GM18498 (cell line): ENCODE results near the gene SLC2A13.
"Not testable (repeated sequence)": the region's sequence is repeated elsewhere in the genome, so short reads cannot be mapped to it uniquely, and the experiment has no call there.

Experiments
- ATAC-seq: cut with Tn5 transposase; IDR thresholded peaks from one replicate; pipeline ENCODE4 v1.9.1; 2021; ENCODE audit warnings: mild to moderate bottlenecking, moderate library complexity; ENCODE audit not compliant: unreplicated experiment

Gene SLC2A13

DNA sequence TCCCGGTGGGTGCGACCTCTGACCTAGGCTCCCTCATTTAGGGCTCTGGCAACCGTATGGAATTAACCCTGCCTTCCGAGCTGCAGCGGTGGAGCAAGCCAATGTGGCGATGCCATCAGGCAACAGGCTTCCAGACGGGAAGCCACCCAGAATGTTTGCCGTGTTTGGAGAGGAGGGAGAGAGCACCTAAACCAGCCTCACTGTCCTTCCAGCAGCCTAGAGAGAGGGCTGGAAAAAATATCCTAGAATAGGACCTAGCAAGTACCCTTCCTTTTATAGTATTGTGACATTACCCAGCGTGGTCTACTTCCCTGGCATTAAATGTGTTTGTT is 287 bp upstream of the SLC2A13 start:
- no peak for ATAC-seq

DNA sequence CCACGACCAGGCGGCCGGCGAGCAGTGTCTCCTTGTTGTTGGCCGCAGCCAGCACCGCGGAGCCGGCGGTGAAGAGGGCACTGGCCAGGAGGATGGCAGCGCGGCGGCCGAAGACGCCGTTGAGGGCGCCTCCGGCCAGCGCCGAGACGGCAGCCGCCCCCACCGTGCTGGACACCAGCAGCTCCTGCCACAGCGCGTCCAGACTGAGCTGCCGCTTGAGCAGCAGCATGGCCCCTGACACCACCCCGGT is 691 bp downstream of the SLC2A13 start:
- peak; percentile 50 for ATAC-seq

DNA sequence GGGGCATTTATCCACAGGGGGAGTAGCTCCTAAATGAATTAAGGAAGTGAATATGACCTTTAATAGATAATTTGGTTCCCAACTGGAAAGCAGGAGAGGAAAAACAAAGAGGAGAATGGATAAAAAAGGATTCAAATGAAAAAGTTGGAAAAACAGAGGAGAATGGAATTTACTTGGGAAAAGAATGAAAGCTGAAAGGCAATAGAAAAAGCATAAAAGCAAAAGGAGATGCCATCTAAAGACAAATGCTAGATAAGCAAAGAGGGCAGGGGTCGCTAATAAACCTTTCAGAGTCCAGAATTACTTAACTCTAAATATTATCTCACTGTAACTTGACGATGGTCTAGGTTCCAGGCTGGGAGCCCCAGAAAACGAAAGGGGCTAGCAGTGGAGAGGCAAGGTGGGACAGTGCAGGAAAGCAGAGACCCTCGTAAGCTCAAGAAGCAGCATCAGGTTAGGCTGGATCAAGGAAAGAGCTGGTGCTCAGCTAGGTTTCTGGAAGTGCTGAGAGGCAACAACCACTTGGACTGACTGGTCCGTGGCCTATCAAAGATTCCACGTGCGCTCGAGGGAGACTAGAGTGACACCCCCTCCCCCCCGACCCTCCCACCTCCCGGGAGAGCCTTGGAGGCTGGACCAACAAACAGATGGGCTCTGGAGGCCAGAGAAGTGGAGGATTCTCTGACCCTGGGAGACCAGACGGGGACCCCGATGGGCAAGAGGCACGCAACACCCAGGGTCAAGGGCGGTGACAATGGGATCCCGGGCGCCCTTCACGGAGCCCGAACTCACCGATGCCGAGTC is 1.2 kb downstream of the SLC2A13 start:
- ATAC-seq = no peak

DNA sequence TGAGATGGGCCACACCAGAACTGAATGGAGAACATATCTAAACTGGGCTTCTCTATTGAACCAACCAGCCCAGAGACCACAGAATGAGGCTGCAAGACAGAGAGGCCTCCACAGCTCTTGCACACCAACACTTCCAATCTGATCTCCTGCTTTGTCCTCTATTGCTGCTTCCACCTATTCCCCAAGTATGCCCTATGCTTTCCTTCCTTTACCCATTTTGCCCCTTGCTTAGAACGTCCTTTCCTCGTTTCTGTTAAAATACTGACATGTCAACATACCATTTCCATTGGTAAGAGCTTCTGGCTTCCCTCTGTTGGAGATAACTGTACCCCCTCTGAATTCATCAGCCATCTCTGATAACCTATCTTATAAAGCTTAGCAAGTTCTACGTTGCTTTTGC is 2.8 kb downstream of the SLC2A13 start:
- ATAC-seq = no peak

DNA sequence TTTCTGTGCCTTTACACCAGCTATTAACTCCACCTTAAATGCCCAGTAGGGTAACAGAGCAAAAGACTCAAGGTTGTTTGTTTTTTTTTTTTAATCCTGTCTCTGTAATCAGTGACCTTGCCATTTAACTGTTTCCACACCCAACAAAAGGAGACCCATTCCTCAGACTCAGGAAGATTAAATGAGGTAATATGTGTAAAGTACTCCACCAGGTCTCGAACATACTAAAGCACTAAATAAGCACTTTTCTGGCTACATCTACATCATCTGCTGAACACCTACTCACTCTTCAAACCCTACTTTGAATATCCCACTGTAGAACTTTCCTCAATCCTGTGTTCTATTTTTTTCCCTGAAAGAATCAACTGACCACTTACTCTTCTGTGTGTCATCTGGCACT is 4.1 kb downstream of the SLC2A13 start:
- no peak for ATAC-seq

DNA sequence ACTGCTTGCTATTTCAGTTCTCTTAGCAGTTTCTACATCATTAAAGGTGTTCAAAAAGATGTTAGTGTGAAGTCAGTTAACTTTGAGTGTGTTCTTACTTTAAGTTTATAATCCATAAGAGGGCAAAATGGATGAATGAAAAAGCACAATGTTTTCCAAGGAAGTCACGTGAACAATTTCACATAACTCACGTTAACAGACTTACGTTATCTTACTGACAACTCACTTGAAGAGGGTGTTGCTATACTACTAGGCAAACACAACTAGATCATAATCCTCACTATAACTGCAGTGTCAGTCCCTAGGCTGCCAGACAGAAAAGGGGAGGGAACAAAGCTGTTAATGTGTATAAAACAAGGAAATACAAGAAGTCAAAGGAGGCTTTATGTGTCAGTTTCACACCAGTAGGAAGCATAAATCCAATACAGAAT is 6.4 kb downstream of the SLC2A13 start:
- no peak for ATAC-seq

DNA sequence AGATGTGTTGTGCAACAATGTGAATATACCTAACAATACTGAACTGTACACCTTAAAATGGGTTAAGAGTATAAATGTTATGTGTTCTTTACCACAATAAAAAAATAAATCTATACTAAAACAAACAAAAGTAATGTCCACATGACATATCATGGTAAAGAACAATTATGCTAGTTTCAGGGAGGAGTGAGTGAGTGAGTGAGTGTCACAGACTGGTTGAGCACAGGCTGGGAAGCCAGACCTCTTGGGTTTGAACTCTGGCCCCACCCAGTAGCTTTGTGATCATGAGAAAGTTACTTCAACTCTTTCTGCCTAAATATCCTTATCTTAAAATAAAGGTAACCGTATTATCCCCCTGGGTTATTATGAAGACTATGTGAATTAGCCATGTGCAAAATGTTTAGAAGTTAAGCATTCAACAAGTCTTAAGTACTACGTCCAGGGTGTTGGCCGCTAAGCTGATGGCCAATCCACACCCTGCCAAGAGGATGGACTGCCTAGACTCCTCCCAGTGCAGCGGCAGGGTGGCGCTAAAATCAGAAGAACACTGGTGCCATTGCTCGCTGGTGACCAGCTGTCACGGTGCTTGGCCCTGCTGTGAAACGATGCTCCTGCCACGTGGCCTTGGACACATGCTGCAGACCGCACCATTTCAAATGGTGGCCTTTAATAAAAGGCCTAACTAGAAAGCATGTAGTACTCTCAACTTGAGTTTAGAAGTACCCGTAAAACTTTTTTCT is 7.3 kb downstream of the SLC2A13 start:
- no peak for ATAC-seq

DNA sequence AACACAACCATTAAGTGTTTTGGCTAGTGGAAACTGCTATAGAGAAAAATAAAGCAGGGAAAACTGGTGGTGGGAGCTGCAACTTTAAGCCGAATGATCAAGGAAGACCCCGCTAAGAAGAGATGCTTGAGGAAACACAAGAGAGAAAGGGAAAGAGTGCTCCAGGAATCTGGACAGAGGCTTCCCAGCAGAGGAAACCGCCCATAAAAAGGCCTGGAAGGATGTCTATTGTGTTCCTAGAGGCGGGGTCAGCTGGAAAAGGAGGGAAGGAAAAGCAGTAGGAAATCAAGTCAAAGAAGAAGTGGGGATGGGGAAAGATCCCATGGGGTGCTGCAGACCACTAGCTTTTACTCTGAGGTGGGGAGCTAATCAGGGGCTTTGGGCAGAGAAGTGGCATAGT is 12.4 kb downstream of the SLC2A13 start:
- ATAC-seq = no peak

DNA sequence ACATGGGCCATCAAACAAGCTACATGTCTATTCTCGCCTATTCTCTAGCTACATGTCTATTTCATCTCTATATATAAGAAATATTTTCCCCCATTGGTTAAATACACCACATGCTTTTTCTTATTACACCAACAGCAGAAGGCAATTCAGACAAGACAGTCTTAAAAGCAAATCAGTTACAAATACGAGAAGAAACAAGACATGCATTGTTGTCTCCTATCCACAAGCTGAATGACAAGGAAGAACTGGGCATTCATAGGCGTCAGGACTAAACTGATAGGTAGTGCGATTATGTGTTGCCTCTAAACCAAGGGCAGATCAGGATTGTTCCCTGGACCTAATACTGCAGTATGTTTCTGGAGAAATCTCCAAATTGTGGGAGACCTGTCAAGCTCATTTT is 19.4 kb downstream of the SLC2A13 start:
- ATAC-seq = no peak

DNA sequence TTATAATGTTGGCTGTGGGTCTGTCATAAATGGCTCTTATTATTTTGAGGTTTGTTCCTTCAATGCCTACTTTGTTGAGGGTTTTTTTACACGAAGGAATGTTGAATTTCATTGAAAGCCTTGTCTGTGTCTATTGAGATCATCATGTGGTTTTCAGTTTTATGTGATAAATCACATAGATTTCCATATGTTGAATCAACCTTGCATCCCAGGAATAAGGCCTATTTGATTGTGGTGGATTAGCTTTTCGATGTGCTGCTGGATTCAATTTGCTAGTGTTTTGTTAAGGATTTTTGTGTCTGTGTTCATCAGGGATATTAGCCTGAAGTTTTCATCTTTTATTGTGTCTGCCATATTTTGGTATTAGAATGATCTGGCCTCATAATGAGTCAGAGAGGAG is 27.6 kb downstream of the SLC2A13 start:
- ATAC-seq = no peak

DNA sequence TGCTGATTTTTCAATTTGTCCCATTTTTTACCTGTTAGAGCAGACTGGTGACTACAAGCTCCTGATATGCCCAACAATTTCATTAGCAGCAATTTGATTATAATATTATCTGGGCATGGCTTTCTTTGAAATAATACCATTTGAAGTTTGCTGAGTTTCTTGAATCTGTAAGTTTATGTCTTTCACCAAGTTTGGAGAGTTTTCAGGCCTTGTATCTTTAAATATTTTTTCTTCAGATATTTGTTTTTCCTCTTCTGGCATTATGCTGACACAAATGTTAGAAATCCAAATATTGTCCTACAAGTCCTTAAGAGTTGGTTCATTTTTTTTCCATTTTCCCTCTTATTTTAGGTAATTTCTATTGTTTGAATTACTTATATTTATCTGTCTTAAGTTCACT is 30.4 kb downstream of the SLC2A13 start:
- no peak for ATAC-seq

DNA sequence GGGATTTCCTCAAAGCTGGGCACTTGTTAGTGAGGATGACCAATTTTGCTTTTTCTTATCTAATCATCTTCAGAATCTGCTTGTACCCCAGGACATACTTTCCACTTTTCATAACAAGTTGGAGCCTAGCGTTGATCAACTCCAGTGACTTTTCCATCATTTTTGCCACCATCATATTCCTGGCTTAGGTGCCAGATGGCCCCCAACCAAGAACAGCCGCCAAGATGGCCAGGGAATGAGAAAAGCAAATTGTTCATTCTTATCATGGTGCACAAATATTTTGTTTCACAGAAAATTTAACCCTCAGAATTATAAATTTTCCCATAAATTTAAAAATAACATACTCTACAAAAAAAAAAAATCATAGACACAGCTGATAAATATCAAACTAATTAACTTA is 37.5 kb downstream of the SLC2A13 start:
- no peak for ATAC-seq

DNA sequence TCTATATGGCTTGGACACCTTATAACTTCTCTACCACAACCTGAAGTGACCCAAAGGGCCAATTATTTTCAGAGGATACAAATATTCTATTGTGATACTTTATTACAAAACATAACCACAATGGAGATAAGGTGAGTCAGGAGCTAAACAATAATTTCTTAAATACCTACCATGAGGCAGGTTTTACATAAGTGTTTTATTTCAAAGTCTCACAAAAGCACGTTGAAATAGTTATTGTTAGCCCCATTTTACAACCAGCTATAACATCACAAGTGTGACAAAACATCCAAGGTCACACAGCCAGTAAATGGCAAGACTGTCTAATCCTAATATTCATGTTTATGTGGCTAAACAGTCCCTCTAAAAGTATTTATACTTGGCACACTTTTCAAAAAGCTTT is 40.2 kb downstream of the SLC2A13 start:
- no peak for ATAC-seq

DNA sequence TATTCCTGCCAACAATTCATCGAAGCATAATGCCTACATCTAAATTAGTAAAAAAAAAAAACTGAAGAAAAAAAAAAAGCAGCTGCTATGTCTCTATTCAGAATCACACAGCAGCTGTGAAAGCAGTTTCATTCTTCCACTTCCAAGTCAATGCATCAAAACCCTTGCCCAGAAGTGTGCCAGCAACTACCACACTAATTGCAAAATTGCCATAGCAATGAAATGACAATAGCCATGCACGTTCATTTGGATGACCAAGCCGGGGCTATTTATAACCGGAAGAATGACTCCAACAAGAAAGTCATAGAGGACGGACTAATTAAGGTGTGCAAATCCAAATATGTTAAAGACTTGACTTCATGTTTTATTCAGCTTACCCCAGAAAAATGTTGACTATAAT is 42.5 kb downstream of the SLC2A13 start:
- no peak for ATAC-seq

DNA sequence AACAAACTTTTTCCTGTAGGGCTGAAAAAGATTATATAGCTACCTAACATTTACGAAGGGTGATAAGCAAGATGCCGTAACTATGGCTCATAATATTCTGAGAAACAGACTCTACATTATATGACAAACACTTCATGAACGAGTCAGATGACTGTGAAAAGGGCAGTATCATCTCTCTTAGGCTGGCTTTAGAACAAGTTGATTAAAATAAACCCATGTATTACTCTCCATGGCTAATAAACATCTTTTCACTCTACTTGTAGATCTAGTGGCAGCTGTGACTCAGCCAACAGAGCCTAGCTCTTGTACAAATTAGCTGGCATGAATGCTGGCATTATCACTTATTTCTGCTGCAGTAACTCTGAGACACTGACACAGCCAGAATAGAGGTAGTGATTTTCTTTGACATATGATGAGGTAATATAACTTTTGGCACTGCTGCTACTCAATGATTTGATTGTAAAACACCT is 47.1 kb downstream of the SLC2A13 start:
- ATAC-seq = no peak

DNA sequence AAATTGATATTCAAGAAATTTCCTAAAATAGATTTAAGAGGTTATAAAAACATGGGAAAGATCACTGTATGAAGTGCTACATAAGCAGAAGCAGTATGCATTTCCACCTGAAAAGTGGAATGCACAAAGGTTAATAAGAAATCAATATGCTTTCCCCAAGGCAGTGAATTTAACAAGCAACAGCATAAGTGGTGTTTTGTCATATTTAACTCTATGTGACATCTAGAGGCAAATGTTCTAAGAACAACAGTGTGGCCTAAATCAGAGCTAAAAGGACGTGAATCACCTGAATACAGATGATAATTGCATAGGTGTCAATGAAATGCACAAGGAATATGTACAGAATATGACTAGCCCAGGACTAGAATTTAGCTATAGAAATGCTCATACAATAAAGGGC is 49.5 kb downstream of the SLC2A13 start:
- ATAC-seq = no peak

DNA sequence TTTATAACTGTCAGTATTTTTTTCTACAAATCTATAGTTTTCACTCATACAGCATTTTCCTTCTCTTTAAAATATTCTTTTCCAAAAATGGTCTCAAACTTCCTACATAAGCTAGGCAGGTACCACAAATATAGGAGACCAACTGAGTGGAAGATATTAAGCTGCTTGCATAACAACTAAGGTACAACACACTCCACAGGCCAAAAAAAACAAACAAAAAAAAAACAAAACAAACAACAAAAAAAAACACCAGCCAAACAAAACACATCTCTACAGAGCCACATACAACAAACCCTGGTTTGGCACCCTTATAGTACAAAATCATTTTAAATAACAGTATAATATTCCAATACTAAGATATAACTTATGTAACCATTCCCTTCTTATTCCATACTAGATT is 50.1 kb downstream of the SLC2A13 start:
- ATAC-seq = no peak

DNA sequence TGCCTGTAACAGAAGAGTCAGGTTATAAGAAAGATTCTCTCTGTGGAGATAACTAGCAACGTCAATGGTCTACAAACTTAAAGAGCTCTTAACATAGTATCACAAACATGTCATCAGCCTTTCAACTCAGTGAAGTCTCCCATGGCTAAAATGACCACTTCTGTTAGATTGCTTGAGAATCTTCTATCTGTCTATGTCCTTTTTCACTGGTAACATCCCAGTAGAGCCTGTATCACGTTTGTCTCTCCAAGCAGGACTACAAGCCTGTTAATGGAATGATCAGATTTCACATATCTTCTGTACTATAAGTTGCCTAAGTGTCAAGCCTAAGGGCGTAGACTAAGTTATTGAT is 50.7 kb downstream of the SLC2A13 start:
- ATAC-seq = no peak

DNA sequence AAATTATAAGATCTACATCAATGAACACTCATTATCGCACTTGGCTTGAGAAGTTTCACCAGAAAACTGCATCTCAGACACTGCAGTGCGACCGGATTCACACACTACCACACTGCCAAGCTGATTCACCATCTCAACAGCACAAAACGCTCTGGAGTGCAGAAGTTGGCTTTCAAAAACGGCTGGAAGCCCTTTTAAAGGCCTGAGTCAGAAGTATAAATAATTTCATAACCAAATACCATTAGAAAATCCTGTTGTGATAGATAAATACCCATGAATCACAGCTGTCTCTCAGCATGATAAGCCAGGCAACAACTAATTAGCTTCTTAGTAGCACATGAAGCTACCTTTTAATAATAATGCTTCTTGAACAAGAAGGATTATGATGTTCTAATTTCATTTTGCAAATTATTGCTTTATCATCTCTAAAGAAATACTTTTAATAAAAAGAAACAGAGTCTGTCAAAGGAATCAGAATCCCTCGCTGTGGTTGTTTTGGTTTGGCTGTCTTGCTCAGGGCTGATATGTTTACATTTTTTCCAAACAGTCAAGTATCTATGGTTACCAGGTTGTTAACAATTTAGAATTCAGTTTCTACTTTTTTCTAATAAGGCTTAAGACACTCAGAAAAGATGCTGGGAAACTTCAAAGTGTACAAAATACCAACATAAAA is 51.2 kb downstream of the SLC2A13 start:
- ATAC-seq = no peak

DNA sequence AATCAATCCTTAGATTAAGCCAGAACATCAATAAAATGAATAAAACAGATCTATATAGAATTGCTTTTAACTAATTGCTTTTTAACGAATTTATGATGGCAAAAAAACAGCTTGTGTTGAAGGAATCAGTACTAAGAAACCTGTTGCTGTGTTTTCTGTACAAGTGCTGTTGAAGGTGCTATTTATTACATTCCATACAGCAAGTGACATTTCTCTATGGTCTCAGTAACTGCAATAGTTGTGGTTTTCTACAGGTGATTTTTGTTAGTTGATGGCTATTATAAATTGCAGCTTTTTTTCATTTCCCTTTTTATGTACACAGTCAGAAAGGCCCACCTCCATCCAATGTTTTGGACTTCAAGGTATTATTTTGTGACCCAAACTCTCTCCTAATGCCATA is 56.6 kb downstream of the SLC2A13 start:
- no peak for ATAC-seq

DNA sequence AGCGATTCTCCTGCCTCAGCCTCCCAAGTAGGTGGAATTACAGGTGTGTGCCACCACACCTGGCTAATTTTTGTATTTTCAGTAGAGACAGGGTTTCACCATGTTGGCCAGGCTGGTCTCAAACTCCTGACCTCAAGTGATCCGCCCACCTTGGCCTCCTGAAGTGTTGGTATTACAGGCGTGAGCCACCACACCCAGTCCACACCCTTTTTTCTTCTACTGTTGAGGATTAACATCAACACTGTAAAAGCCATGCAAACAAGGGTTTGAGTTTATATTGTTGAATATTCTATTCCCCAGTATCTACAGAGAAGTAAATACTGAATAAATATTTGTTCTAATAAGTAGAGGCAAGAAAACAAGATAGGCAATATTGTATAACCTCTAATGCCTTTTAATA is 58.9 kb downstream of the SLC2A13 start:
- not testable (repeated sequence) for ATAC-seq

DNA sequence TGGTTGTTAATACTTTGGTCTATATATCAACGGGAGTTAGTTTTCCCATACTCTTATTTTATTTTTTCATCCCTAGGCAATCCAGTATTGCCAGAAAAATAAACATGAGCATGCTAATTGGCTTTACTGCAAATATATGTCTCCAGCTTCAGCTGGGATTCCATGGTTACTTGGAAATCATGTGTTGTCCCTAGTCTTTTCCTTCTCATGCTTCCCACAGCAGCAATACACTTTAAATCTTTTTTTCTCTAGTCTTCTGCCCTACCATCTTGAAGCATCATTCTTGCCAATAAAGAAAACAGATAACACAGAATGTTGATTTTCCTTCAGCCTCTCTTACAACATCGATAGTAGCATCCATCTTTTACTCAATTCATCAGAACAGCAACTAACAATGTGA is 60.2 kb downstream of the SLC2A13 start:
- ATAC-seq = no peak
